NAMALWA (cell line): ENCODE results near the gene OSBPL9.
"Not testable (repeated sequence)": the region's sequence is repeated elsewhere in the genome, so short reads cannot be mapped to it uniquely, and the experiment has no call there.

Experiments used
- DNase-seq: peaks from one replicate; pipeline ENCODE4 v3.0.0-alpha.2; 2015; ENCODE audit warnings: low spot score

OSBPL9 gene

DNA sequence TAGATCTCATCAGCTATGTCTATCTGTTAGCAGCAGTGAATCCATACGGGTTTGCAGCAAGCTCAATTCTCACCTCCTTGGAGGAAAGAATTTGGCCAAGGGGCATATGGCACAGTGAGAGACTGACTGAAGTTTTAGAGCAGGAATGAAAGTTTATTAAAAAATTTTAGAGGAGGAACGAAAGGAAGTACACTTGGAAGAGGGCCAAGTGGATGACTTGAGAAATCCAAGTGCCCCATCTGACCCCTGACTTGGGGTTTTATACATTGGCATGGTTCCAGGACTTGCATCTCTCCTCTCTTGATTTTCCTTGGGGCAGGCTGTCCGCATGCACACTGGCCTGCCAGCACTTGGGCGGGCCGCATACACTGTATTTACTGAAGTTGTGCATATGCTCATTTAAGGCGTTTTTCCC is 9.2 kb upstream of the OSBPL9 start:
- DNase-seq = no peak

- not testable (repeated sequence) for DNase-seq
These were observed 6.8 kb upstream of the OSBPL9 start for GRCh38 chr1:51610104-51610503.

- DNase-seq = no peak
These were observed 6.3 kb upstream of the OSBPL9 start for GRCh38 chr1:51610637-51611036.

- DNase-seq = no peak
These were observed 4.4 kb upstream of the OSBPL9 start for GRCh38 chr1:51612447-51612961.

- no peak for DNase-seq
These were observed 1.1 kb upstream of the OSBPL9 start for GRCh38 chr1:51615780-51616291.

- no peak for DNase-seq
These were observed 402 bp upstream of the OSBPL9 start for GRCh38 chr1:51616490-51616889.

- no peak for DNase-seq
These were observed 1.8 kb downstream of the OSBPL9 start for GRCh38 chr1:51618715-51619114.

- DNase-seq = no peak
These were observed 3.6 kb downstream of the OSBPL9 start for GRCh38 chr1:51620470-51620869.

DNA sequence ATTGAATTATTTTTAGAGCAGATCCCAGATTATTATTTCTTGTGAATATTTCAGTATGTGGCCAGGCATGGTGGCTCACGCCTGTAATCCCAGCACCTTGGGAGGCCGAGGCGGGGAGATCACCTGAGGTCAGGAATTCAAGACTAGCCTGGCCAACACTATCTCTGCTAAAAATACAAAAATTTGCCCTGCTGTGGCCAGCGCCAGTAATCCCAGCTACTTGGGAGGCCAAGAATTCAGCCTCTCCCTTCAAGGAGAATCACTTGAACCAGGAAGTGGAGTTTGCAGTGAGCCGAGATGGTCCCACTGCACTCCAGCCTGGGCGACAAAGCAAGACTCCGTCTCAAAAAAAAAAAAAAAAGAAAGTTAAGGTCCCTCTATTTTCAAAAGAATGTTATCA is 4.3 kb downstream of the OSBPL9 start:
- no peak for DNase-seq

DNA sequence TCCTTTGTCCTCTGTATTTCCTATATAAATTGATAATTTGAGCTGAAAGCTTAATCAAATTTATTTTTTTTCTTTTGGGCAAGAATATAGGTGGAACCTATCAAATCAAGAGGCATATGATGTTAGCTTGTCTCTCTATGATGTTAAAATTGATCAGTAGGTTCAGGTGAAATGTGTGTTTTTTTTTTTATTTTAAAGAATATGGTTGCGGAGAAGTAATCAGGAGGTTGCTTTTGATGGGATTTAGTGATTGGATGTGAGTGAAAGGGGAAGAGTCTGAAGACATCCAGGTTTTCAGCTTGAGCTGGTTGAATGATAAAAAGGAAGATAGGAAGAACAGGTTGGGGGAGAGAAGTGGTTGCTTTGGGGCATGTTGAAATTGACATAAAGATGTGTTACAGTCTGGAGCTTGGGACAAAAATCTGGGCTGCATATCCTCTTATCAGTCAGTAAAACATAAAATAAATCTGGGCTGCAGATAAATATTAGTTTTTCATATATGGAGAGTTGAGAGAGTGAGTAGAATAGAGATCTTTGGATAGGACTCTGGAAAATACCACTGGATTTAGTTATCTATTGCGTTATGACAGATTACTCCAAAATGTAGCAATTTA is 5.1 kb downstream of the OSBPL9 start:
- DNase-seq = no peak

DNA sequence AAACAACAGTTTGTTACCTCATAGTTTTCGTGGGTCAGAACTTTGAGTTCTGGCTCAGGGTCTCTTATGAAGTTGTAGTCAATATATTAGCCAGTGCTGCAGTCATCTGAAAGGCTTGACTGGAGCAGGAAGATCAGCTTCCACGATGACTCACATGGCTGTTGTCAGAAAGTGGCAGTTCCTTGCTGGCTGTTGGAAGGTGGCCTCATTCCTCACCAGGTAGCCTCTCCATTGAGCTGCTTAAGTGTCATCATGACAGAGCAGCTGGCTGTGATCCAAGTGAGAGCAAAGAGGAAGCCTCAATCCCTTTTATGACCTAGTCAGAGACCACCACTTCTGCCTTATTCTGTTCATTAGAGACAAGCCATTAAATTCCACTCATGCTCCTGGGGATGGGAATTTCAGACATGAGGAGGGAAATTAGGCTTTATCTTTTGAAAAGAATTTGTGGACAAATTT is 5.6 kb downstream of the OSBPL9 start:
- peak; percentile 31 for DNase-seq

DNA sequence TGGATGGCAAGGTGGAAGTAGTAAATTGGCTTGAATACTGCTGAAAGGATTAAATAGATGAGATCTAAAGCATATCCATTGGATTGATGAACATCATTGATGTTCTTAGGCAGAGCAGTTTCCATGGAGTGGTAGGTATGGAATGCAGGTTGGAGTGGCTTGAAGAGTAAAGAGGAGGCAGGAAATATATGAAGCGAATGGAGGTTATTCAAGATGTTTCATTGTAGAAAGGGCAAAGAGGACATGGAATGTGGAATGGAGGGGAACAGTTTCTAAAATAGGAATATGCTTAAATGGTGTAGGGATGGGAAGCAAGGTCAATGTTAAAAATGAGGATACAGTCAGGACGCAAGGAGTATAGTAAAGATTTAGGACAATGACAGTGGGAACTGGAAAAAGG is 6.1 kb downstream of the OSBPL9 start:
- DNase-seq = no peak

GRCh38 chr1:51623450-51623849 is 6.6 kb downstream of the OSBPL9 start:
- DNase-seq = no peak

GRCh38 chr1:51624855-51625254 is 8.0 kb downstream of the OSBPL9 start:
- DNase-seq = no peak

DNA sequence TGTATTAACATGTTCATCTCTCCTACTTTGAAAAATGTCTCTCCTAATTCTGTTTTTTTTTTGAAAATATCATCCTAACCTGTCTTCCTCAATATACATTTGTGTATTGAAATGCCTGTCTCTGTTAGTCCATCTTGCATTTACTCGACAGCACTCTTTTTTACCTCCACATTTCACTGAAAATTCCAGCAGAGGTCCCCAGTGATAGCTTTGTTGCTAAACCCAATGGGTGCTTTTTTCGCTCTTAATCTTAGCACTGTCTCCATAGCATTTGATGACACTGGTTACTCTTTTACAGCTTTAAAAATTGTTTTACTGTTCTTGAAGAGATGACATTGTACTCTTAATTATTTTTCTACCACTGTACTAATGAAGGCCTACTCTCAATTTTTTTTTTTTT is 10.8 kb downstream of the OSBPL9 start:
- peak; percentile 71 for DNase-seq

DNA sequence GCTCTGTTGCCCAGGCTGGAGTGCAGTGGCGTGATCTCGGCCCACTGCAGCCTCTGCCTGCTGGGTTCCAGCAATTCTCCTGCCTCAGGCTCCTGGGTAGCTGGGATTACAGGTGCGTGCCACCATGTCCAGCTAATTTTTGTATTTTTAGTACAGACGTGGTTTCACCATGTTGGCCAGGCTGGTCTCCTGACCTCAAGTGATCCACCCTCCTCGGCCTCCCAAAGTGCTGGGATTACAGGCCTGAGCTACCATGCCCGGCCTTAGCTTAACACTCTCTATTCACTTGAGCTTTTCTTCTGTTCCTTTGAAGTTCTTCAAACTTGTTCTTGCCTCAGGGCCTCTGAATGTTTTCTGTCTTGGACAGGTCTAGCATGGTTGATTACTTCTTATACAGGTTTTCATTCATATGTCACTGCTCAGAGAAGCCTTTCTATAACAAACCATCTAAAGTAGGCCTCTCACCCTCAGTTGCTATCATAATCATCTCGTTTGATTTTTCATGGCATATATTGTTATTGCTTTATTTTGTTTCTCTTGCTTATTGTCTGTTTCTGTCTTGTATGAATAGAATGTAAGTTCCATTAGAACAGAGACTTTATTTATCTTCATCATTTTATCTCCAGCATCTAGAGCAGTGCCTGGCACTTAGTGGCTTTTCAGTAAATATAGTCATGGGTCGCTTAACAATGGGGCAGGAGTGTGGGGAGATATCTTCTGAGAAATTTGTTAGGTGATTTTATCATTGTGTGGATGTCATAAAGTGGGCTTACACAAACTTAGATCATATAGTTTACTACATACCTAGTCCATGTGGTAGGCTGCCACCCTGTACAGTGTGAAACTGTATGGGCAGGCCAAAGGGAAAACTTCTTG is 12.1 kb downstream of the OSBPL9 start:
- DNase-seq = no peak

DNA sequence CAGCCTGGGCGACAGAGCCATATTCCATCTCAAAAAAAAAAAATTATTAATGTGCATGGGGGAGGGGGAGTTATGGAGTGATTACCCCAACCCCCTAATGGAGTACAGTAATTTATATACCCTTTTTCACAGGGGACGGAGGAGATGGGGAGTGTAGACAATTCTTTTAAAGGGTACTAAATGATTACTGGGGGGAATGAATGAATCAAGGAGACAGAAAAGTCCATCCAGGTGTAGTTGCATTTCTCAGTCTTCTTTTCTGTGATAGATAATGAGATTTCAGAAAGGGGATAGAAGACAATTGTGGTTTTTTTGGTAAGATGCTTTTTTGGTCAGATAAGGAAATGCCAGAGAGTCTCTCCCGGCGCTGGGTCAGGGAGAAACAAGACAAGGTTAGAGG is 13.0 kb downstream of the OSBPL9 start:
- DNase-seq = no peak

GRCh38 chr1:51630393-51630792 is 13.5 kb downstream of the OSBPL9 start:
- DNase-seq = no peak

- no peak for DNase-seq
These were observed 14.0 kb downstream of the OSBPL9 start for GRCh38 chr1:51630922-51631321.

- DNase-seq = no peak
These were observed 14.9 kb downstream of the OSBPL9 start for GRCh38 chr1:51631747-51632146.

DNA sequence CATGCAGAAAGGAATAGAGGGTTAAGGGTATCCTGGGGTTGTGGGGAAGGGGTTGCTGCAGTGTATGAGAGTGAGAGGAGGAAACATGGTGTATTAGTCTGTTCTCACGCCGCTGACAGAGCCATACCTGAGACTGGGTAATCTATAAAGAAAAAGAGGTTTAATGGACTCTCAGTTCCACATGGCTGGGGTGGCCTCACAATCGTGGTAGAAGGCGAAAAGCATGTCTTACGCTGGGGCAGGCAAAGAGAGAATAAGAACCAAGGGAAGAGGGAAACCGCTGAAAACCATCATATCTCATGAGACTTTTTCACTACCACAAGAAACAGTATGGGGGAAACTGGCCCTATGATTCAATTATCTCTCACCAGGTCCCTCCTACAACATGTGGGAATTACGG is 17.7 kb downstream of the OSBPL9 start:
- no peak for DNase-seq

GRCh38 chr1:51635615-51636014 is 18.7 kb downstream of the OSBPL9 start:
- no peak for DNase-seq

GRCh38 chr1:51636191-51636590 is 19.3 kb downstream of the OSBPL9 start:
- no peak for DNase-seq
